ENCODE measurements around the gene DCAF4. TPM values are rescaled to one million over a fixed set of nuclear protein-coding genes. Genes with fewer than 3 reads are reported as not detected.

DCAF4 gene
- total RNA-seq, 1 experiment from 2014 or later, result 19.6 TPM

- H3K36me3 Mint-ChIP-seq, result no peaks in the 10 kb centered on the region
- no peaks in the 10 kb centered on the region; the same call in 1 of the 2 replicates for H3K27me3 Mint-ChIP-seq (ENCODE audit: low read depth)
- DNase-seq (ENCODE audit: low spot score), result peak; percentile 55
- no peak overlapping the region for H3K4me3 Mint-ChIP-seq
- peak; percentile 96 for TF ChIP-seq CTCF (IDR thresholded peaks at IDR 0.05)
- no peak for TF ChIP-seq STAT6 (CRISPR knock-in tag; conservative IDR thresholded peaks at IDR 0.05; ENCODE audit: low read depth)
- TF ChIP-seq ZNF416 (CRISPR knock-in tag; IDR thresholded peaks at IDR 0.05), result no peak
- ChIA-PET CTCF (interaction anchor here (0.6 to 3.8 kb wide), 28 partner anchors 8 to 391 kb away, joined by 3 to 47 read pairs (median 4); partner anchors contain the start of gene DPF3), POLR2A (interaction anchor here (0.8 kb wide), 1 partner anchor 150 kb away, joined by 5 read pairs; no protein-coding TSS in a partner anchor)
- H3K9me3 Mint-ChIP-seq, result no peaks in the 10 kb centered on the region
- no peak overlapping the region for H3K27ac Mint-ChIP-seq
- peaks cover 25% of the 10 kb centered on the region for H3K4me1 Mint-ChIP-seq
- ATAC-seq, result peak; percentile 57
These were observed 21.3 kb upstream of the DCAF4 start for GRCh38 chr14:72904840-72905561.

GRCh38 chr14:72906316-72906715 is 19.9 kb upstream of the DCAF4 start:
- ATAC-seq (no peak), DNase-seq (ENCODE audit: low spot score) (no peak)
- H3K4me3 Mint-ChIP-seq, result no peak overlapping the region
- no peaks in the 10 kb centered on the region for H3K27me3 Mint-ChIP-seq (ENCODE audit: low read depth)
- peaks cover 25% of the 10 kb centered on the region for H3K4me1 Mint-ChIP-seq
- POLR2A ChIA-PET, result no interaction called here
- CTCF ChIA-PET, result interaction anchor here (1.2 to 3.8 kb wide), 6 partner anchors 12 to 392 kb away, joined by 3 to 47 read pairs (median 12); partner anchors contain the start of gene DPF3
- H3K27ac Mint-ChIP-seq, result no peak overlapping the region
- H3K36me3 Mint-ChIP-seq, result no peaks in the 10 kb centered on the region
- no peaks in the 10 kb centered on the region for H3K9me3 Mint-ChIP-seq
- no peak for TF ChIP-seq FOXJ3 (CRISPR knock-in tag; IDR thresholded peaks at IDR 0.05; ENCODE audit: borderline replicate concordance)
- TF ChIP-seq EMX1 (CRISPR knock-in tag; IDR thresholded peaks at IDR 0.05), result no peak
- no peak for TF ChIP-seq USF1 (CRISPR knock-in tag; IDR thresholded peaks at IDR 0.05)
- TF ChIP-seq MAX (CRISPR knock-in tag; IDR thresholded peaks at IDR 0.05), result no peak
- TF ChIP-seq ZNF671 (CRISPR knock-in tag; IDR thresholded peaks at IDR 0.05), result no peak
- TF ChIP-seq PREB (CRISPR knock-in tag; IDR thresholded peaks at IDR 0.05; ENCODE audit: borderline replicate concordance), result no peak
- no peak for TF ChIP-seq FOXK1 (CRISPR knock-in tag; IDR thresholded peaks at IDR 0.05)
- no peak for TF ChIP-seq ZNF416 (CRISPR knock-in tag; IDR thresholded peaks at IDR 0.05)
- no peak for TF ChIP-seq JAZF1 (CRISPR knock-in tag; IDR thresholded peaks at IDR 0.05)
- no peak for TF ChIP-seq E2F4 (CRISPR knock-in tag; IDR thresholded peaks at IDR 0.05; ENCODE audit: borderline replicate concordance, low read depth)
- TF ChIP-seq SMAD4 (CRISPR knock-in tag; IDR thresholded peaks at IDR 0.05), result no peak
- no peak for TF ChIP-seq NR1H2 (CRISPR knock-in tag; IDR thresholded peaks at IDR 0.05)
- TF ChIP-seq FOXP4 (CRISPR knock-in tag; IDR thresholded peaks at IDR 0.05), result no peak
- TF ChIP-seq PRDM15 (CRISPR knock-in tag; IDR thresholded peaks at IDR 0.05), result no peak
- TF ChIP-seq OVOL2 (CRISPR knock-in tag; IDR thresholded peaks at IDR 0.05; ENCODE audit: borderline replicate concordance), result no peak
- no peak for TF ChIP-seq GABPB1 (CRISPR knock-in tag; IDR thresholded peaks at IDR 0.05)
- no peak for TF ChIP-seq HMGA2 (CRISPR knock-in tag; IDR thresholded peaks at IDR 0.05)

All from WTC11 (cell line).